Effector memory CD8-positive, alpha-beta T cell (primary cell): ENCODE measurements around the gene NR1H4.
"Not testable (repeated sequence)": the region's sequence is repeated elsewhere in the genome, so short reads cannot be mapped to it uniquely, and the experiment has no call there.

Experiments used
- ATAC-seq: fragments of 150-1000 bp; cut with Tn5 transposase; replicated peaks from 2 replicates; pipeline ENCODE4 v1.10.0; 2021; ENCODE audit warnings: mild to moderate bottlenecking, moderate library complexity
- DNase-seq, 3 experiments: peaks; one replicate each; pipeline ENCODE4 v3.0.0; 2021
- H3K27ac Mint-ChIP-seq, 2 donors: one replicate each; pipeline ENCODE4 v1.8.0; 2022; ENCODE audit warnings: mild to moderate bottlenecking in 2 of 2, mixed read lengths in 2 of 2, moderate library complexity in 2 of 2
- H3K27me3 Mint-ChIP-seq, 2 donors: one replicate each; pipeline ENCODE4 v1.8.0; 2022; ENCODE audit warnings: mixed read lengths in 2 of 2
- H3K36me3 Mint-ChIP-seq: one replicate; pipeline ENCODE4 v1.8.0; 2022; ENCODE audit warnings: mild to moderate bottlenecking, moderate library complexity, mixed read lengths; ENCODE audit not compliant: insufficient read depth
- H3K4me1 Mint-ChIP-seq, 2 donors: one replicate each; pipeline ENCODE4 v1.8.0; 2022; ENCODE audit warnings: low read depth in 2 of 2, mixed read lengths in 2 of 2
- H3K4me3 Mint-ChIP-seq, 2 donors: one replicate each; pipeline ENCODE4 v1.8.0; 2022; ENCODE audit warnings: mild to moderate bottlenecking in 2 of 2, mixed read lengths in 2 of 2, moderate library complexity in 2 of 2
- H3K9me3 Mint-ChIP-seq, 2 donors: one replicate each; pipeline ENCODE4 v1.8.0; 2022; ENCODE audit warnings: mixed read lengths in 2 of 2

Gene NR1H4

DNA sequence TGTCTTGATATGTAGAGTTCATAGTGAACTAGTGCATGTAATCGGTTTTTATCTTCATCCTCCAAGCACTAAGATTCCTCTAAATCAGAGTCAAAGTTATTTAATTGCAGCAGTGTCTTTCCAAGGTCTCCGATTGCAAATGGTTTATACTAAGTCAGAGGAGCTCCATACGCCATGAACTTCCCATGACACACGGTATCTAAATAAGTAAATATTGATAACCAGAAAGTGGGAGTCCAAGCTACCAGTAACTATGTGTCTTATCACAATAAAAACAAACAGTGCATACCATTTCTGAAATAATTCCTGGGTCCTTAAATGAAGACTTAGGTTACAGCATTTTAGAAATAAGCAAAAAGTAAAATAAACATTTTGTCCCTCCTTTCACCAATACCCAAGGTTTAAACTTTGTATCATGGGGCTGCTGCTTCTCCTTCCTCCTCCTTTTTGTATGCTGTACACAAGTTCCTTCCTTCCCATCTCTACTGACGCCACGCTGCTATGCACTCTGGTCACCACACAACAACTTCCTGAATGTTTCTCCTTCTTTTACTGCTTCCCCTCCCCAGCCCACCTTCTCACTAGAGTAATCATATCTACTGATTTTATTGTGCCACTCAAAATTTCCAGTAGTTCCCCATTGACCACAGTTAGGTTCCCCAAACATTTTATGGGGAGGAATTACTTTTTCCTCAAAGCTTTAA, 10.7 kb downstream of the NR1H4 start:
- H3K4me1 Mint-ChIP-seq, result no peaks in the 10 kb centered on the region
- no peak overlapping the region for H3K4me3 Mint-ChIP-seq
- H3K27me3 Mint-ChIP-seq, result peaks cover 6 to 21% of the 10 kb centered on the region in 2 donors
- ATAC-seq (no peak), DNase-seq (no peak)
- no peak overlapping the region for H3K27ac Mint-ChIP-seq
- H3K9me3 Mint-ChIP-seq, result peaks cover 0 to 1% of the 10 kb centered on the region in 2 donors
- no peaks in the 10 kb centered on the region for H3K36me3 Mint-ChIP-seq

DNA sequence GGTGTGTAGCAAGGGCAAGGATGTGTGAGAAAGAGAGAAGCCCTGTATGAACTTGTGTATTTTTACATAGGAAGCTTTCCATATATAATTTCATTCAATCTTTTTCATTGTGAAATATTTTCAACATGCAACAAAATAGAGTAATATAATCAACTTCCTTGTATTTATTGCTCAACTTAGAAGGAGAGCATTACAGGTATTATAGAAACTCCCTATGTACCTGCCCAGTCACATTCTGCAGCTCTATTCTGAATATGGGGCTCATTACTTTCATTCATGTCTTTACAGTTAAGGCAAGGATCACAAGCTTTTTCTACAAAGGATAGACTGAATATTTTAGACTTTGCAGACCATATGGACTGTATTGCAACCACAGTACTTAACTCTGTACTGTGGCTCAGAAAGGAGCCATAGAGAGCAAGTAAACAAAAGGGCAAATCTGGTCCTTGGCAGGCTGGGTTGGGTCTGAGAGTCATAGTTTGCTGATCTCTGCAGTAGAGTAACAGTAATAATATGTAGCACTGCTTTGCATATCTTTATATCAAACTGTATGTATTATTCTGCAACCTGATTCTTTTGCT, 11.3 kb downstream of the NR1H4 start:
- DNase-seq (no peak), ATAC-seq (no peak)
- peaks cover 0 to 1% of the 10 kb centered on the region in 2 donors for H3K9me3 Mint-ChIP-seq
- H3K27me3 Mint-ChIP-seq, result peaks cover 6 to 15% of the 10 kb centered on the region in 2 donors
- no peak overlapping the region for H3K27ac Mint-ChIP-seq
- no peaks in the 10 kb centered on the region for H3K36me3 Mint-ChIP-seq
- no peak overlapping the region for H3K4me3 Mint-ChIP-seq
- no peaks in the 10 kb centered on the region for H3K4me1 Mint-ChIP-seq

DNA sequence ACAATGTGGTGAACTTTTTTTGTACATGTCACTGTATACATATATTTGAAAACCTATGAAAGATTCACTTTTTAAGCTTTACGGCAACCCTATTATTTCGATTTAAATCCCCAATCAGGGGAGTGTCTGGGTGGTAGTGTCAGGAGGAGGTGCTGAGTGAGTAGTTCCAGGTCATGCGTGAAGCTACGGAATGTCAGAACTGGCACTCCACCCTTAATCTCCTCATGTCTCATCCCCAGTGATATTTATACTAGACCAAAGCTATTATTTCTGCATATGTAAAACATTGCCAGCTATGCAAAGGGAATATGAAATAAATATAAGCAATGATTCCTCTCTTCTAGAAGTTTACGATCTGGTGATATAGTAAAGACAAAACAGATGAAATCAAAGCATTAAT, 12.3 kb downstream of the NR1H4 start:
- DNase-seq, result no peak
- no peaks in the 10 kb centered on the region for H3K36me3 Mint-ChIP-seq
- ATAC-seq, result no peak
- no peak overlapping the region for H3K4me3 Mint-ChIP-seq
- no peak overlapping the region for H3K27ac Mint-ChIP-seq
- no peaks in the 10 kb centered on the region for H3K4me1 Mint-ChIP-seq
- peaks cover 3 to 14% of the 10 kb centered on the region in 2 donors for H3K27me3 Mint-ChIP-seq
- peaks cover 0 to 1% of the 10 kb centered on the region in 2 donors for H3K9me3 Mint-ChIP-seq

DNA sequence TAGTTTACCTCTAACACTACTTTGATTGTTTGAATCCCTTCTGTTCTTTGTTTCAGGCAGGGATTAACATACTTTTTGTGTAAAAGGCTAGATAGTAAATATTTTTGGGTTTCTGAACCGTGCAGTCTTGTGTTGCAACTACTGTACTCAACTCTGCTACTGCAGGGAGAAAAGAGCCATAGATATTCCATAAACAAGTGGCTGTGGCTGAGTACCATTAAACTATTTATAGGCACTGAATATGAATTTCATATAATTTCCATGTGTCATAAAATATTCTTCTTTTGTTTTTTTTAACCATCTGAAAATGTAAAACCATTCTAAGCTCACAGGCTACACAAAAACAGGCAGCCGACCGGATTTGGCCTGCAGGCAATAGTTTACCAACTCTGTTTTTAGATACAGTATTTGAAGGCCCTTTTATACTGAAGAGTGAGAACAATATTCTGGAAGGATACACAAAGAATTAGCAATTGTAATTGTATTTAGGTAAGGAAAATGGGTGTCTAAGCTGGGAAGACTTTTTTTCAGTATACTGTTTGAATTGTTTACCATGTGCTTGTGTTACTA, 15.7 kb downstream of the NR1H4 start:
- Mint-ChIP-seq H3K36me3 (no peaks in the 10 kb centered on the region), H3K27me3 (peaks cover 0 to 6% of the 10 kb centered on the region in 2 donors), H3K9me3 (no peaks in the 10 kb centered on the region), H3K27ac (no peak overlapping the region), H3K4me3 (no peak overlapping the region), H3K4me1 (no peaks in the 10 kb centered on the region)
- DNase-seq, result no peak
- no peak for ATAC-seq

DNA sequence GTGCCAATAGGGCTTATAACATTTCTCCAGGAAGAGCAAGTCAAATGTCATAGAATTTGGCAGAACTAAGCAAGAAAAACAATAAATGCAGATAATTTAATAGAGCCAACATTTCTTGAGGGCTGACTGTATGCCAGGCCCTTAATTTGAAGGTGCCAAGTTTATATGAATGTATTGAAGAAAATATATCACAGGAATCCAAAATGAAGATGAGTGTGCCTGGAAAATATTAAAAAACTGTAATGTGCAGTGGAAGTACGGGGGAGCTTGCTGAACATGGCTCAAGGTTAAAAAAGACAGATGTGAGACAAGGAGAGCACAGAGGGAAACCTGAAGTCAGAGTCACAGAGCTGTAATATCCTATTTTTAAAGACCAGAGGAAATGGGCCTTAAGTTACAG, 16.4 kb downstream of the NR1H4 start:
- peaks cover 0 to 6% of the 10 kb centered on the region in 2 donors for H3K27me3 Mint-ChIP-seq
- ATAC-seq (no peak), DNase-seq (no peak)
- H3K4me3 Mint-ChIP-seq, result no peak overlapping the region
- H3K9me3 Mint-ChIP-seq, result no peaks in the 10 kb centered on the region
- H3K4me1 Mint-ChIP-seq, result no peaks in the 10 kb centered on the region
- H3K27ac Mint-ChIP-seq, result no peak overlapping the region
- H3K36me3 Mint-ChIP-seq, result no peaks in the 10 kb centered on the region

DNA sequence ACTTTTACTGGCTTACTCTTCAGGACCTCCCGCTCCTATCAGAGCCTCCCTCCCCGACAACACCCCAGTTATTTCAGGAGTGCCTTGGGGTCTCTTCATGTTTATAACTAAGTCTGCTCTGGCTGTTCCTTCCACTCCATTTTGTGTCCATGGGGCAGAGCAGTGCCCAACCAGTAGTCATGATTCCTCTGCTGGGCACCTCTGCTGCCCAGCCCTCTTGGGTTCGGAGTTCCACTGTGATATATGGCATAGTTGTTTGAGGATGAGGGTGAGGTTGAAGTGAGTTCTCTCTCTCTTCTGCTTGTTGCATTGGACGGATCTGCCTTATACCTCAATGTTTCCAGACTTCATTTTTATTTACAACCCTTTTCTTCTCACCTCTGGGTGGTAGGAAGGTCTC, 17.4 kb downstream of the NR1H4 start:
- ATAC-seq (no peak), DNase-seq (no peak)
- no peaks in the 10 kb centered on the region for H3K9me3 Mint-ChIP-seq
- no peaks in the 10 kb centered on the region for H3K36me3 Mint-ChIP-seq
- H3K27me3 Mint-ChIP-seq, result peaks cover 0 to 3% of the 10 kb centered on the region in 2 donors
- no peak overlapping the region for H3K4me3 Mint-ChIP-seq
- H3K4me1 Mint-ChIP-seq, result no peaks in the 10 kb centered on the region
- H3K27ac Mint-ChIP-seq, result no peak overlapping the region

DNA sequence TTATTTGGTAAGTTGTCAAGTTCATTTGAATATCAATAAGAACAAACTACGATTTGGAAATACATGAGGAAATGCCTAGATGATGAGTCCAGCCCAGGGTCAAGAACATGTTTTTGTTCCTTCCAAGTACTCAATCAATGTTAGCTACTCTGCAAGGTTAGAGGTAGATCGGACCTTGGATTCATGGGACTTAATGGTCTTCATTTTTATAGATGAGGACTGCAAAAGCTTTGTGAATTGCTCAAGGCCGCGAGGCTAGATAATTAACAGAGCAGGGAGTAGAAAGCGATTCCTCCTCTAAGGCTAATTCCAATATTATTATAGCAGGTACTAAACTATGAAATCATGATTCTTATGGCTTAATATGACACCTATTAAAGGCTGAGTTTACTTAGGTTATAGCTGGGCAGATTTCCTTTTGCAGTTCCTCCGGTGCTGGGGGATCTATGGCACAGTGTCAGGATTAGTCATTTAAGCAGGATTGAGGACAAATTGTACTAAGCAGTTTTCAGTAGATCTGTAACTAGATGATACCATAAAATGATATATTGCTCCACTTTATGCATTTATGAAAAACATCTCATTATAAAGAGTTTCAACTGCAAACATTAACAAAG, 19.8 kb downstream of the NR1H4 start:
- H3K36me3 Mint-ChIP-seq, result no peaks in the 10 kb centered on the region
- H3K27ac Mint-ChIP-seq, result no peak overlapping the region
- H3K4me1 Mint-ChIP-seq, result no peaks in the 10 kb centered on the region
- H3K9me3 Mint-ChIP-seq, result no peaks in the 10 kb centered on the region
- no peak overlapping the region for H3K4me3 Mint-ChIP-seq
- ATAC-seq, result no peak
- H3K27me3 Mint-ChIP-seq, result peaks cover 0 to 13% of the 10 kb centered on the region in 2 donors
- DNase-seq, result no peak

DNA sequence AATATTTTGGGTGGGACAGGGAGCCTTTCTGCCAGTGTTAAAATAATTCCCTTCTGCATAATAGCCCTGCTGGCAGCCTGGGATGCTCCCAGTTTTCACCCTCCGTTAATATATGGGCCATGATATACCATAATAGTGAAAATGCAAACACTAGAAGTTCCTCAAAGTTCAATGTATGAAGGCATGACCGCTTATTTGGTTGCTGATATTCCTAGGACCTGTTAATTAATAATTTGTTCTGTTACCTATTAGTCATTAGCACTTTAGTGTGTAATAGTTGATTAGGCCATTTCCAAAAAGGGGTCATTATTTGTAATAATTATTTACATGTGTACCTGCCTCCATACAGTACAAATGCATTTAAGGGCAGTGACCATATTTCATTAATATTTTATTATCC, 20.4 kb downstream of the NR1H4 start:
- Mint-ChIP-seq H3K9me3 (no peaks in the 10 kb centered on the region), H3K27me3 (peaks cover 0 to 13% of the 10 kb centered on the region in 2 donors), H3K4me3 (no peak overlapping the region), H3K36me3 (no peaks in the 10 kb centered on the region), H3K27ac (no peak overlapping the region), H3K4me1 (no peaks in the 10 kb centered on the region)
- DNase-seq, result no peak
- no peak for ATAC-seq

DNA sequence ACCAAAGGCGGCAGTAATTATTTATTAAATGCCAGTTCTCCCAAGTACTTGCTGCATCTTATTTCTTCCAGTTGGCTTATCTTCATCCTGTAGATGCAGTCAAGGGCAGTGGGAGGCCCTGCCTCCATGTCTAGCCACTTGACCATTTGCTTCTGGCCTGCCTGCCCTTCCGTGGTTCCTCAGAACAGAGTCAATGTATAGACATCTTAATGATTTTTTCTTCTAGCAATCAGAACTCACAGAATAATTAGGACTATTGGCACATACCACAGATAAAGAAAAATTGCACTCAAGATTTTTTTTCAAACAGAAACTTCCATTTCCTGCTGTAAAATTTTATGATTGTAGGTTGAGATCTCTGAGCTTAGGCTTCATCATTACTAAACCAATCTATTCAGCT, 20.9 kb downstream of the NR1H4 start:
- Mint-ChIP-seq H3K36me3 (no peaks in the 10 kb centered on the region), H3K4me3 (no peak overlapping the region), H3K27ac (no peak overlapping the region), H3K27me3 (peaks cover 0 to 13% of the 10 kb centered on the region in 2 donors), H3K9me3 (no peaks in the 10 kb centered on the region), H3K4me1 (no peaks in the 10 kb centered on the region)
- ATAC-seq (no peak), DNase-seq (no peak)

DNA sequence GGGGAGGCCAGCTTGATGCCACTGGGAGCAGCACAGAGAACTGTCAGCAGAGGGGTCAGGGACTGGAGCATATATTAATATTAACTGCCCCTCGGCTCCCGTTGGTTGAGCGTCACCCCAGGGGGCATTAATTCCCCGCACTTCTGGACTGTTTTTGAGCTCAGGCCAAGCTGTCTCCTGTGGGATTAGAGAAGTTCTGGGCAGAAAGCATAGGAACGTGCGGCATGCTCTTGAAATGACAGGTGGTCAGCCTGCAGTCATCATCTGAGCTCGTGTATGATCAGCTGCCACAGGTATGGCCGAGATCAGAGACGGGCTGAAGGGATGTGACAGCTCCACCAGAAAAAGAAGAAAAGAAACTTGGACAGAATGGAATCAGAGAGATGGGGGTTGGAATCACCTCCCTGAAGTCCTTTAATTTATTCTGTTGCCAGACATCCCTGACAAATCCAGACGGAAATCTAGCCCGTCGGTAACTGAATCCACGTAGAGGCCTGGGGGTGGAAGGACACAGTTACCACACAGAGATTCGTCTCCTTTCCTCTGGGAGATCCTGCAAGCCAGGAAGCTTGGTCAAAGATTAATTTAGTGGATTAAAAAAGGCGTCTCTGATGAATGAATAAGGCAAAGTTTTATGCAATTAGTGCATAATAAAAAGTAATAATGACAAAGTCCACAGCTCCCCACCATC, 23.6 kb downstream of the NR1H4 start:
- H3K27me3 Mint-ChIP-seq, result peaks cover 0 to 13% of the 10 kb centered on the region in 2 donors
- no peak overlapping the region for H3K4me3 Mint-ChIP-seq
- H3K4me1 Mint-ChIP-seq, result no peaks in the 10 kb centered on the region
- DNase-seq (no peak), ATAC-seq (no peak)
- H3K27ac Mint-ChIP-seq, result no peak overlapping the region
- no peaks in the 10 kb centered on the region for H3K36me3 Mint-ChIP-seq
- peaks cover 0 to 6% of the 10 kb centered on the region in 2 donors for H3K9me3 Mint-ChIP-seq

DNA sequence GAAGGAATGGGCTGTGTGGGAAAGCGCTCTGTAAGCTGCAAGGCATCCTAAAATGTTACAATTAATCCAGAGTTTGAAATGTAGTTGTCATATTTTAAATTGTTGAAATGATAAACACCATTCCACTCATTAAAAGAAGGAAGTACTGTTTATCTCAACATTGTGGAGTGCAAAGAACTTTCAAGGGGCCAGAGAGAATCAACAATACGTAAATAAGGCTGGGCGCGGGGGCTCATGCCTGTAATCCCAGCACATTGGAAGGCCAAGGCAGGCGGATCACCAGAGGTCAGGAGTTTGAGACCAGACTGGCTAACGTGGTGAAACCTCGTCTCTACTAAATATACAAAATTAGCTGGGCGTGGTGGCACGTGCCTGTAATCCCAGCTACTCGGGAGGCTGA, 24.5 kb downstream of the NR1H4 start:
- Mint-ChIP-seq H3K9me3 (peaks cover 0 to 6% of the 10 kb centered on the region in 2 donors), H3K36me3 (no peaks in the 10 kb centered on the region), H3K4me1 (no peaks in the 10 kb centered on the region), H3K27me3 (peaks cover 0 to 13% of the 10 kb centered on the region in 2 donors), H3K27ac (no peak overlapping the region), H3K4me3 (no peak overlapping the region)
- DNase-seq (no peak), ATAC-seq (no peak)

DNA sequence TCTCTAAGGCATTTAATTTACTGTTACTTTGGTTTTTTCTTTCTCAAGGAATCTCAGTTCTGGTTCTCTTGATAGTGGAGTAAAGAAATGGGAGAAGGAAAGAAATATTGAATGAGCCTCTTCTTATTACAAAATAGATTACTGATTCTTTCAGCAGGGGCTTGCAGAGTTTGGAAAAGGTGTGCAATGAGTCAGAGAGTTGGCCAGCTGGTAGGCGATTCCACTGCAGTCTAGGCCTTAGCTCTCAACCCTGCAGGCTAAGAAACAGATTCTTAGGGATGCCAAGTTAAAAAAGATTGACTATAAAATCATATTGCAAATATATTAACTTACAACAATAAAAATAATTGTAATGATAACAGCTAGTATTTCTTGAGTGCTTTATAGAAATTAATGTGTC, 25.8 kb downstream of the NR1H4 start:
- H3K36me3 Mint-ChIP-seq, result no peaks in the 10 kb centered on the region

DNA sequence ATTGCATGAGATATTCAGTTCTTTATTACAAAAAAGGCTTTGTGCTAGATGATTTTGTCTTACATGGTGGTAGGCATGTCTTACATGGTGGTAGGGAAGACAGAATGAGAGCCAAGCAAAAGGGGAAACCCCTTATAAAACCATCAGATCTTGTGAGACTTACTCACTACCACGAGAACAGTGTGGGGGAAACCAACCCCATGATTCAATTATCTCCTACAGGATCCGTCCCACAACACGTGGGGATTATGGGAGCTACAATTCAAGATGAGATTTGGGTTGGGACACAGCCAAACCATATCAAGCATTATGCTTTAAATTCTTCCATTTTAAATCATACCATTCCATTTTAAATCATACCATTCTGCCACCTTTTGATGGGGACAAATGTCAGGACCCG, 29.1 kb downstream of the NR1H4 start:
- not testable (repeated sequence) for H3K36me3 Mint-ChIP-seq, H3K4me3 Mint-ChIP-seq, H3K27ac Mint-ChIP-seq, H3K4me1 Mint-ChIP-seq, H3K27me3 Mint-ChIP-seq, H3K9me3 Mint-ChIP-seq, DNase-seq, ATAC-seq

More for the DNA sequence above, 25.8 kb downstream of the NR1H4 start:
- Mint-ChIP-seq H3K9me3 (peaks cover 0 to 6% of the 10 kb centered on the region in 2 donors), H3K4me3 (no peak overlapping the region), H3K27ac (no peak overlapping the region), H3K27me3 (peaks cover 0 to 13% of the 10 kb centered on the region in 2 donors), H3K4me1 (no peaks in the 10 kb centered on the region)
- no peak for ATAC-seq
- DNase-seq, result no peak
